ENCODE measurements around the gene UGT2B7.

DNA sequence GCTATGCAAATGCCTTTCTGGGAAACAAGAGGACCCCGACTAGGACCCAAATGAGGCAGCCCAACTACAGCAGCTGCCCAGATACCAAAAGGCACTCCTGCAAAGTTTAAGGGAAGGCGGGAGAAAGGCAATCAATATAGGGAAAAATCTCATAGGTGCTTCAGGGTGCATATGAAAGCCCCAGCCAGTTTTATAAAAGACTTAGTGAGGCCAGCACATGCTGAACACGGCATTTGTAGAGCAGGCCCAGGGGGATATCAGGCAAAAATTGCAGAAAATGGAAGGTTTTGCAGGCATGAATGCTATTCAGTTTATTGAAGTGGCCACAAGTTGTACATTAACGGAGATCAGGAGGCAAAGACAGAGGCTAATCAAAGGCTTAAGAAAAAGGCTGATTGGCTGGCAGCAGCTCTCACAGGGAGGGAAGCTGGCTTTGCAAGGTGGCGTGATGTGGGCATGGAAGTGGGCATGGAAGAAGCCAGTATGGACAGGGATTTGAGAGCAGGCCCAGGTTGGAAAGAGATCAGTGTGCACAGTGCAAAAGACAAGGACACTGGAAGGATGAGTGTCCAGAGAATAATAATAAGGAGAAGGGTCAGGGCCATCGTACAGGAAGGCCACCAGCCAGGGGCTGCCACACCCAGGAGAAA is 37.7 kb upstream of the UGT2B7 start:
- no peak for TF ChIP-seq CTCF (IDR thresholded peaks at IDR 0.05)
- no peak for TF ChIP-seq POLR2AphosphoS5 (IDR thresholded peaks at IDR 0.05)

Data from breast epithelium (tissue), 3 donors.